Kasumi-1 (cell line): ENCODE measurements around the gene TNFAIP8.

Experiments
- DNase-seq, 2 experiments: peaks; one replicate each; lab custom pipeline; 2025; lab: John Stamatoyannopoulos, UW

TNFAIP8 gene

DNA sequence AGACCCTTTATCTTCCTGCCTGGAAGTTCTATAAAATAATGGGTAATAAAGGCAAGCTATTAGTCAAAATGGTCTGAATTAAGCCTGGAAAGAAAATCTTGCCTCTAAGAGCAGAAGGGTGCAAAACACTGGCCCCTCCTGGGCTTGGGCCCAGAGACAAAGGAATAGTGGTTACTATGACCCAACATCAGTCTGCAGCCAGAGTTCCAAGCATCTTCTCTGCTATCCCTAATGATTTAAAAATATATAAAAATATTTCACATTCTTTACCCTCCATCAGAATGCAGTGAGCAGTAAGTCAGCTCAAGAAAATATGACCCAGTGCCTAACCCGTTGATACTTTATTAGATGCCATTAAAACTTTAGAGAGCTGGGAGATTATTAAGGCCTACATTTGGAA lies 14.7 kb downstream of the TNFAIP8 start:
- DNase-seq = no peak

- DNase-seq = no peak
Observed at GRCh38 chr5:119371146-119371545, 15.3 kb downstream of the TNFAIP8 start.

DNA sequence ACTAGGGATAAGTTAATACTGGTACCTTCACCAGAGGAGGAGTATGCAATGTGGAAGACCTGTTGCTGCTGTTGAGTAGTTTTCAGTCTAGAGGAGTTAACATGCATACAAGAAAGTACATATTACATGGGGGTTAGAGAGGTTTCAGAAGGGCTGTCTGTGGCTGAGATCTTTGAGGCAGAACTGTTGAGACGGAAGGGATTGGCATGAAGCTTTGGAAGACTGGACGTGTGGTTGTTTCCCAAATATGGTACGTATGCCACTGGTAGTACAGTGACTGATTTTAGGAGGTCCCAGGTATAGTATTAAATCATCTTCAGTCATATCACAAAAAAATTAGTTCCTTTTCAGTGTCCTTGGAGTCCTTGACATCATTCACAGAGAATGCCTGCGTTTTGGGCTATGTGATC lies 17.6 kb downstream of the TNFAIP8 start:
- DNase-seq = no peak

- DNase-seq = no peak
Observed at GRCh38 chr5:119374901-119375300, 19.1 kb downstream of the TNFAIP8 start.

- DNase-seq = no peak
Observed at GRCh38 chr5:119377066-119377465, 21.2 kb downstream of the TNFAIP8 start.

GRCh38 chr5:119378075-119378700 lies 22.4 kb downstream of the TNFAIP8 start:
- no peak for DNase-seq

DNA sequence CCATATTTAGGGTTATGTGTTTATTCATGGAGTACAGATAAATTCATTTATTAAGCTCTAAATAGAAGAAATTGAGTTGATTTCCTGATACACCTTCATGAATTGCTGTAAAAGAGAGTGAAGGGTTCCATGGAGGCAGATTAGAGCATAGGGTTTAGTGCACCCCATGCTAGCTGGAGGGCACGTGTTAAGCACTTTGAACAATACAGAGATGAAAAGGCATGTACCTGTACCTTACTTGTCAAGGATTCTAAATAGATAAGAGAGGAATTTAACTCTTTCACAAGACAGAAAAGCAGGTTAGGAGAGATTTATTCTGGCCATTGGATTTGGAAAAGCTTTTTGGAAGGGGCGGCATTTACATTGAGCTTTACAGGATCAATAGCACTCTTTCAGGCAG lies 23.3 kb downstream of the TNFAIP8 start:
- no peak for DNase-seq

DNA sequence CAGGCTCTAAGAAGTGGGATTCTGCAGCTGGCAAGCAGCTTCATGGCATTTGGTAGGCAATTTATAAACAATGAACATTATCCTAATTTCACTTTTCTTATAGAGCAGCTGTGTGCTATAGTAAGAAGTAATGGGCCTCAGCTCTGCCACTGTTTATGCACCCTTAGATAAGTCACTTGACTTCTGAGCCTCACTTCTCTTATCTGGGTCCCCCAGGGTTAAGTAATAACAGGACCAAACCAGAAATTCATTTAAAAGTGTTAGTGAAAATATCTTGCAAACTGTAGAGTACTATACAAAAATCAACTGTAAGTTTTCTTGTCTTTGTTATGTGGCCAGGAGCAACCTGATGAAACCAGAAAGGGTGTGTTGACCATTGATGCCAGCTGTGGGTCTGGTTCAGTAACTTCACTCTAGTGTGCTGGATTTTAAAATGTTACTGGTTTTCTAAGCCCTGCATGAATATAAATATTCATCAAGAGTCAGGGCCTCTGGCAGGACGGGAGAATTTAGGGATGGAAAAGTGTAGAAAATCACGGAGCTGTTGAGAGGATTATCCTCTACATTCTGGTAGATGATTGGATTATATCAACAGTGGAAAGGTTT lies 24.2 kb downstream of the TNFAIP8 start:
- no peak for DNase-seq

- no peak for DNase-seq
Observed at GRCh38 chr5:119382169-119382568, 26.4 kb downstream of the TNFAIP8 start.

GRCh38 chr5:119383008-119383407 lies 27.2 kb downstream of the TNFAIP8 start:
- DNase-seq = no peak

DNA sequence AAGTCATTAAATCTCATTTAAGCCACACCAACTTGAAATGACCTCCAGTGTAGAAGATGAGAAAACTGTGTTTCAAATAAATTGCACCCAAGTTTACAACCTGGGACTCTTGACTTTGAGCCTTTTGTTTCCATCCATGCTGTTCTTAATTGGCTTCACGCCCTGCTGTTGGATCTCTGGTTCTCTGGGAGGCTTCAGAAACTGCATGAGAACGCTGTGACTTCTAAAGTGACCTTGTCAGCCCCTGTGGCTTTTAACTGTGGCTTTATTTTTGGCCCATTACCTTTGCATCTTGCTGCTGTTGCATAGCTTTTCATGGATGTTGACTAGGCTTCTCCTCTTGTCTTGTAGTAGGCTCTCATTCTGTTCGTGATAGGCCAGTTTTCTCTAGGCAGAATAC lies 29.3 kb downstream of the TNFAIP8 start:
- no peak for DNase-seq

DNA sequence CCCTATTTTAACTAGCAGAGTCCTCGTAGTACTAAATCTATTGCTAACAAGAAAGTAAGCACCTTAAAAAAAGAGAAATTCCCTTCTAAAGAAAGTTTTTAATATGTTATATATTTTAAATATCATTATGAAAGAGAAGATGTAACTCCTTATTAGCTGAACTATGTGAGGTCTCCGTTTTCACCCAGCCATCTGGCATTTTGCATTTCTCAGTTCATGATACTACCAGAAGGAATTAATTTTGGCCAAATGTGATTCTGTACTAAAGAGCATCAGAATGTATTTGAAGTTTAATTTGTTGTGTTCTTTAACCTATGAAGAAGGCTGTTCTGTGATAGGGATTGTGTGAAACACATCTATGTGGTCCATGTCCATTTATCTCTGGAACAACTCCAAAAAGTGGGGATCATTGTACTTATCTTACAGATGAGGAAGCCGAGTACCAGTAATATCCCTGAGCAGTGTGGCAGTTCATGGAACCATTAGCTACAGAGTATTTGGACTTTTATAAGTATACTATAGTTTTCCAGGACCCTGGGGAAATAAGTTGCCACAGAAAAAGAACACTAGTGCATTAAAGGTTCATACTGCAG lies 29.8 kb downstream of the TNFAIP8 start:
- no peak for DNase-seq

DNA sequence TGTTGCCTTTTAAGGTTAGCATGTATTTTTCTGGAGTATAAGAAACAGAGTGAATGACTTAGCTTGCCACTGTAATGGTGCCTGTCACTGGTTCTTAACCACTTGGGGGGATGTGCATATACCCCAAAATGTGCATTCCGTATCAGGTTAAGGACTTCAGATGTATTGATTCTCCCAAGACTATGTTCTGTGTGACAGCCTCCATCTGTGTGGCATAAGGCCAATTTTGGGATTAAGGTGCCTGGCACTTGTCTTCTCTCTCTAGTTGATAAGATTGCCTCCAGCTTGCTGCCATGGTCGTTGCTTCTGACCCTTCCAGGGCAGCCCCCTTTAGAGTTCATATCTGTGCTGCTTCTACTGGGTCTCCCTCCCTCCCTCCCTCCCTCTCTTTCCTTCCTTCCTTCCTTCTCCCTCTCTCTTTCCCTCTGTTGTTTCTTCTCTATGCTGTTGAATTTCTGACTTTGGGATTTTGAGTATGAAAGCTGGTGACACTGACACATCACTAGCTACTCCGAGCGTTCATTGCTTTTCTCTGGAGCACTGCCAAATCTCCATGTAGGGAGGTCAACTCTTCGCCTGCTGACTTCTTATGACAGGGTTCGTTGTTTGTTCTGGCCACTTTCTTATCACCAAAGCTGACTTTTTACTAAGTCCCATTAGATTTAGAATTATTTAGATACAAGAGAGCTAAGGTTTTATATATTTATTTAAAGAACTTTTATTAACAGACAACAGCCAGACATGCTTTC lies 31.0 kb downstream of the TNFAIP8 start:
- no peak for DNase-seq

DNA sequence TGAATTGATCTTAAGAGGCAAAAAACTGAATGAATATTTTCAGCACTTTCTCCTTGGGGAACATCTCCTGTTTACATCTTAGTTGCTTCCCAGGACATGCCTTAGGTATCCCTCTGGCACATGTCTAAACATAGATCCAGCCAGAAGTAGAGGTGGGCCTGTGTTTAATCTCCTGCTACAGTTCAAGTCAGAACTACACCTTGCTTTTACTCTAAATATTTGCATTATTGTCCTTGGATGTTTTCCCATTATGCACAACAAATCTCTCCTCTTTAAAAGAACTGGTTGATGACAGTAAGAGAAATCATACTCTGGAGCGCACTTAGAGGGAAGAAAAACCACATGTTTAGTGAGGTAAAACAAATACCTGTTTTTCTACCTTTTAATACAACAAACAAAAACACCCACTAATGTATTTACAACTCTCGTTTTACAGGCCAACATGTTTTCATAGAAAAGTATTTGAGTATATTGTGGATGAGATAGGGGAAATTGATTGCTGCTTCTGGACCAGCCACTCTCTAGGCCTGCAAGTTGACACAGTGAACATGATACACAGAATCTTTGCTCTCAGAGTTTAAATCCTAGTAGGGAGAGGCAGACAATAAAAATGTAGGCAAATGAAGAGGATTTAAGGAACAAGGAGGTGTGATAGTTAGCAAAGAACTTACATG lies 32.3 kb downstream of the TNFAIP8 start:
- no peak for DNase-seq

DNA sequence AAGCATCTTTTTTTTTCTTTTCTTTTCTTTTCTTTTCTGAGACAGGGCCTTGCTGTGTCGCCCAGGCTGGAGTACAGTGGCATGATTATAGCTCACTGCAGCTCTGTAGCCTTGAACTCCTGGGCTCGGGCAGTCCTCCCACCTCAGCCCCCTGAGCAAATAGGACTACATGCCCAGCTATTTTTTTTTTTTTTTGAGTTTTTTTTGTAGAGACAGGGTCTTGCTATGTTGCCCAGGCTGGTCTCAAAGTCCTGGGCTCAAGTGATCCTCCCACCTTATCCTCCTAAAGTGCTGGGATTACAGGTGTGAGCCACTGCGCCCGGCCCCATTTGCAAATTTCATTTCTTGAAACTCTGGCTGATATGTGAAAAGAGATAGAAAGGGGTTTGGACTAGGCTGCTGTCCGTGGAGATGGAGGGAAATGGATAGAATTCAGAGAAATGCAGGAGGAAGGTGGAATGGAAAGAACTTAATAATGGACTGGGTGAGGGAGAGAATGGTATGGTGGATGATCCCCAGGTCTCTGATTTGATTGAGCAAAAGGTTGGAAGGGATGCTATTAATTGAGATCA lies 32.9 kb downstream of the TNFAIP8 start:
- no peak for DNase-seq

DNA sequence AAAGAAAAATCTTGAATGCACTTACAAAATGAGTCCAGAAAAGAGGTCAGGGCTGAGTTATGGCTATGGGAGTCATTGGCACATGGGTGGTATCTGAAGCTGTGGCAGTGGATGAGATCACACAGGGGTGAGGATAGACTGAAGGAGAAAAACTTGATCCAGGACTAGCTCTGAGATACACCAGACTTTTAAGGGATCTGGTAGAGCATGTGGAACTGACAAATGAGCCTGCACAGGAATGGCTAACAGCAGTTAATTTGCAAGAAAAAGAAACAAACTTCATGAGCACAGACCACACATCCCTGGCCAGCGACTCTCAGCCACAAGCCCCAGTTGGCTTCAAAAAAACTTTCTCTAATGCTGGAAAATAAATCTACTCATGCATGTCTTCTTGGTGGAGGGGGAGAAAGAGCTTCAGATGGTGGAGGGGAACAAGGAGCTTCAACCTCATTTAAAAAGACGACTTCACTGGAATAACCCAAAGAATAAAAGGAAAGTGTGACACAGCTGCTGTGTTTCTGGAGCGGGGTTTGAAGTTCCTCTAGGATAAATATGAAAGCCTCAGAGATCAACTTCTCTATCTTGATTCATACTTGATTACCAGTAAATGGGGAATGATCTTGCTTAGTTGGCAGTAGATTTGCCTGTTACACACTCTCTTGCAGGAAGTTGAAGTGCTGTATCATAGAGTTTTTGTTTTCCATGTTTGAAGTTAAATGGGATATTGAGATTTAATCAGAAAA lies 33.6 kb downstream of the TNFAIP8 start:
- DNase-seq = no peak

DNA sequence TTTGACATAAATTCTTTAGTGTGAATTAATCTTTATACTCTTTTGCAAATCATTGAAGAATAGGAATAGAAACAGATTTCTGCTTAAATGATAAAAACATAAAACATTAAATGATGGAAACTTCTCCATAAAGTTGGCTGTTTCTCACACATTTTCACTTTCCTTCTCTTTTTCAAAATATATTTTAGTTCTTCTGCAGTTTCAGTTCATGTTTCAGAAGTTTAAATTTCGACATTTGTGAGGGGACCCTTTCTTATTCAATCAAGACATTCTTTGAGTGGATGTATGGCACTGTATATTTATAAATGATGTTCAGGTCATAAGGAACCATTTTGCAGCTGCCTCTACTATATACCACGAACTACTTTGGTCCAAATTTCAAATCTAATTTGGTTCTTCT lies 34.6 kb downstream of the TNFAIP8 start:
- no peak for DNase-seq

DNA sequence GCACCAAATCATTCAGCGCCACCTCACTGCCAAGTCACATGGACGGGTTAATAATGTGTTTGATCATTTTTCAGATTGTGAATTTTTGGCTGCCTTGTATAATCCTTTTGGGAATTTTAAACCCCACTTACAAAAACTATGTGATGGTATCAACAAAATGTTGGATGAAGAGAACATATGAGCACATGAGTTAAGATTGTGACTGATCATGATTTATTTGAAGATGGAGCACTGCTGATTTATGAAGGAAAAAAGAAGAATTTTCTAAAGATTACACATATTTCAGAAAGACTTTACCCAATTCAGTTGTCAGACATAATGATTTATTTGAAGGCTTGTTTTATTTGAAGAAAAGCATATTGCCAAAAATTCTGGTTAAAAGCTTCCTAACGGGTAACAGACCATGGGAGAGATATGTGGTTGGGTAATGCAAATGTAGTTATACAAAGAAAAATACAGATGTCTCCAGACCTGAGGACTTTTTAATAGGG lies 37.4 kb downstream of the TNFAIP8 start:
- no peak for DNase-seq

DNA sequence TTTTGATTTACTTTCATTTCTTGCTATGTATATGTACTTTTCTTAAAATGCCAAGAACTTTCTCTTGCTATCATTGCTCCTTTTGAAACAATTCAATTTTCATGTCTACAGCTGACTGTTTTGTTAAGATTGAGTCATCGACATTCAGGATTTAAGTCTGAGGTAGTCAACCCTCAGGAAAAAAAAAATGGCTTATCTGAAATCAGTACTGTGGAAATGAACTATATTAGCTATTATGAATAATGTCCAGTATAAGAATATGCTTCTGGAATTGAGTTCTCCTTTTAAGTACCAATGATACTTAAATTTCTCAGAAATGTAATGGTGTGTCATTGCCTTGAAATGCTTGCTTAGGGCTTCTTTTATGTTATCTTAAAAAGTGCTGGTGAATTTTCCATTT lies 37.9 kb downstream of the TNFAIP8 start:
- no peak for DNase-seq

GRCh38 chr5:119395080-119395836 lies 39.4 kb downstream of the TNFAIP8 start:
- DNase-seq = no peak
